HepG2 (cell line): Measurements from ENCODE around the gene ADRA1B. TPM values are rescaled to one million over a fixed set of nuclear protein-coding genes. Genes with fewer than 3 reads are reported as not detected.
A peak's percentile ranks its signal among the peaks of the same experiment; 100 is the strongest.

Experiments used
- AKAP8 ChIP-seq: sonication (generic); formaldehyde crosslinking; IDR thresholded peaks from 2 replicates; pipeline ENCODE4 v1.5.1; 2020; ENCODE audit warnings: mild to moderate bottlenecking, missing genetic modification reagents
- CBX1 ChIP-seq: IDR thresholded peaks from one replicate; pipeline ENCODE4 v1.6.1; 2016; ENCODE audit warnings: antibody characterized with exemption, low read depth
- ELF1 ChIP-seq: sonication (generic); formaldehyde crosslinking; IDR thresholded peaks from 2 replicates; pipeline ENCODE4 v1.4.0; 2020; ENCODE audit warnings: missing genetic modification reagents
- JARID2 ChIP-seq: sonication (generic); formaldehyde crosslinking; IDR thresholded peaks from 2 replicates; pipeline ENCODE4 v1.8.1; 2023; ENCODE audit warnings: missing genetic modification reagents, inconsistent platforms; ENCODE audit not compliant: insufficient replicate concordance
- KLF12 ChIP-seq: sonication (generic); formaldehyde crosslinking; IDR thresholded peaks from 2 replicates; pipeline ENCODE4 v1.4.0; 2020; ENCODE audit warnings: missing genetic modification reagents, borderline replicate concordance
- KLF16 ChIP-seq, 2 experiments: sonication (generic) in 1 of 2; formaldehyde crosslinking in 1 of 2; IDR thresholded peaks; 2 replicates each; pipeline versions ENCODE4 v1.6.1 to v1.8.0; 2016 to 2023; ENCODE audit warnings: missing genetic modification reagents in 2 of 2, missing compliant biosample characterization in 1 of 2
- MEIS1 ChIP-seq: sonication (generic); formaldehyde crosslinking; IDR thresholded peaks from 2 replicates; pipeline ENCODE4 v1.9.0; 2021; ENCODE audit warnings: mild to moderate bottlenecking, missing genetic modification reagents, moderate library complexity, borderline replicate concordance
- SIN3A ChIP-seq: IDR thresholded peaks from 2 replicates; pipeline ENCODE4 v1.6.1; 2011; ENCODE audit warnings: low read depth, mild to moderate bottlenecking, control low read depth, low read length, borderline replicate concordance
- TBL1XR1 ChIP-seq: fragments of 150-350 bp; IDR thresholded peaks from 2 replicates; pipeline ENCODE4 v1.6.1; 2014; ENCODE audit warnings: borderline replicate concordance, low read length; ENCODE audit not compliant: partially characterized antibody
- YEATS2 ChIP-seq: sonication (generic); formaldehyde crosslinking; IDR thresholded peaks from 2 replicates; pipeline ENCODE4 v1.4.0; 2020; ENCODE audit warnings: missing genetic modification reagents, borderline replicate concordance
- ZFP36L2 ChIP-seq: sonication (generic); formaldehyde crosslinking; IDR thresholded peaks from 2 replicates; pipeline ENCODE4 v1.4.0; 2020; ENCODE audit warnings: missing genetic modification reagents
- ZNF124 ChIP-seq: sonication (generic); formaldehyde crosslinking; IDR thresholded peaks from 2 replicates; pipeline ENCODE4 v1.4.0; 2020; ENCODE audit warnings: missing genetic modification reagents
- ZNF558 ChIP-seq: sonication (generic); formaldehyde crosslinking; IDR thresholded peaks from 2 replicates; pipeline ENCODE4 v1.9.0; 2022; ENCODE audit warnings: mild to moderate bottlenecking, missing genetic modification reagents, borderline replicate concordance
- ZNF576 ChIP-seq: sonication (generic); formaldehyde crosslinking; IDR thresholded peaks from 2 replicates; pipeline ENCODE4 v1.4.0; 2020; ENCODE audit warnings: mild to moderate bottlenecking, missing genetic modification reagents
- ZSCAN29 ChIP-seq: sonication (generic); formaldehyde crosslinking; conservative IDR thresholded peaks from 2 replicates; pipeline ENCODE4 v1.4.0; 2020; ENCODE audit warnings: mild to moderate bottlenecking, missing genetic modification reagents
- polyA plus RNA-seq, 8 experiments: library from polyadenylated mRNA; depleted of rRNA in 3 of 8; stranded (reverse) in 7 of 8; unstranded in 1 of 8; fragments of >200 nt; fragmentation: Illumina TruSeq in 4 of 8; extraction: Trizol in 4 of 8; gene quantifications; 2 replicates each; pipeline versions ENCODE4 v1.2.1 to v1.2.3, GENCODE V29; 2011 to 2016; ENCODE audit warnings: low read depth in 4 of 8, missing spikeins in 1 of 8, mixed read lengths in 1 of 8; ENCODE audit not compliant: insufficient read depth in 1 of 8
- total RNA-seq, 5 experiments: library from RNA; depleted of rRNA; stranded (reverse); fragments of >200 nt; fragmentation: Illumina TruSeq; extraction: Trizol; gene quantifications; 2 replicates each; pipeline ENCODE4 v1.2.3, GENCODE V29; 2016; ENCODE audit warnings: low read depth in 1 of 5
- TF ChIP-seq, protein P1 (sequence below): sonication (generic); formaldehyde crosslinking; IDR thresholded peaks from 2 replicates; pipeline ENCODE4 v1.5.0; 2020; ENCODE audit warnings: mild to moderate bottlenecking, missing genetic modification reagents
- TF ChIP-seq, protein P2 (sequence below): sonication (generic); formaldehyde crosslinking; IDR thresholded peaks from 2 replicates; pipeline ENCODE4 v1.9.0; 2021; ENCODE audit warnings: missing genetic modification reagents, mild to moderate bottlenecking, borderline replicate concordance
- TF ChIP-seq, protein P3 (sequence below): IDR thresholded peaks from 2 replicates; pipeline ENCODE4 v1.6.1; 2016
- TF ChIP-seq, protein P4 (sequence below): sonication (generic); formaldehyde crosslinking; IDR thresholded peaks from 2 replicates; pipeline ENCODE4 v1.5.1; 2020; ENCODE audit warnings: missing genetic modification reagents, mild to moderate bottlenecking, borderline replicate concordance
- TF ChIP-seq, protein P5 (sequence below): sonication (generic); formaldehyde crosslinking; IDR thresholded peaks from 2 replicates; pipeline ENCODE4 v1.4.0; 2020; ENCODE audit warnings: missing genetic modification reagents

Gene ADRA1B
- total and polyA plus RNA-seq, 2 of the 13 experiments (the other 11 are each of a cell fraction or from before 2014, with no cell fraction given), result not detected

DNA sequence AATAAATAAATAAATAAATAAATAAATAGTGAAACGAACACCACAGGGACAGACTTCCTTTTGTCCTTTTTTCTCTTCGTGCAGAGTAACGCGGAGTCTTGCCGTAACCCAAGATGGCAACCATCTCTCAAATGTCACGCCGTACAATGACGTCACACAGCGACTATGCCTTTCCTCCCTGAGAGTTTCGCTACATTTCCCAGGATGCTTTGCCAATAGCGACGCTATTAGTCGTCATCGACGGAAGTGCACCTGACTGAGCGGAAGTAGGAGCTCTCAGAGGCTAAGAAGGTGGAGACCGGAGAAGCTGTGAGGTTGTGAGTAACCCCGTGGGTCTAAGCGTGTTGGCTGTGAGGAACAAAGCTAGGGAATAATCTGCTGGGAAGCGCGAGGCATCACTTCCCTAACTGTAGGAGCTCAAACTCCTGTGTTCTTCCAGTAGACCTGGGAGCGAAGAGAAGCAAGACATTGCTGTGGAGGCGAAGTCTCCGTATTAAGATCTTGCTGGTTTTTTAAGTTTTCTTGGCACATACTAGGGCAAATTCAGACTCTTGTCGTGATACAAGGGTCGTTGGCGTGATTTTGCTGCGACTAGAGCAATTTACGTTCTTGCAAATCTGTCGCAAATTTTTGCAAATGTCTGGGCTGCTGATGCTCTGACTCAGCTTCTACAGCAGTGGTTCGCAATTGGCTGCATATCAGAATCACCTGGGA lies 92.8 kb downstream of the ADRA1B start, which contains the start of gene TTC1 (continued):
- TF ChIP-seq, protein P1, sequence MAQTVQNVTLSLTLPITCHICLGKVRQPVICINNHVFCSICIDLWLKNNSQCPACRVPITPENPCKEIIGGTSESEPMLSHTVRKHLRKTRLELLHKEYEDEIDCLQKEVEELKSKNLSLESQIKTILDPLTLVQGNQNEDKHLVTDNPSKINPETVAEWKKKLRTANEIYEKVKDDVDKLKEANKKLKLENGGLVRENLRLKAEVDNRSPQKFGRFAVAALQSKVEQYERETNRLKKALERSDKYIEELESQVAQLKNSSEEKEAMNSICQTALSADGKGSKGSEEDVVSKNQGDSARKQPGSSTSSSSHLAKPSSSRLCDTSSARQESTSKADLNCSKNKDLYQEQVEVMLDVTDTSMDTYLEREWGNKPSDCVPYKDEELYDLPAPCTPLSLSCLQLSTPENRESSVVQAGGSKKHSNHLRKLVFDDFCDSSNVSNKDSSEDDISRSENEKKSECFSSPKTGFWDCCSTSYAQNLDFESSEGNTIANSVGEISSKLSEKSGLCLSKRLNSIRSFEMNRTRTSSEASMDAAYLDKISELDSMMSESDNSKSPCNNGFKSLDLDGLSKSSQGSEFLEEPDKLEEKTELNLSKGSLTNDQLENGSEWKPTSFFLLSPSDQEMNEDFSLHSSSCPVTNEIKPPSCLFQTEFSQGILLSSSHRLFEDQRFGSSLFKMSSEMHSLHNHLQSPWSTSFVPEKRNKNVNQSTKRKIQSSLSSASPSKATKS (CRISPR knock-in tag), result no peak
- TF ChIP-seq SIN3A (peak; percentile 80; the same call in 1 of the 2 replicates), CBX1 (peak; percentile 42), TBL1XR1 (peak; percentile 41), ZFP36L2 (no peak), ZSCAN29 (CRISPR knock-in tag) (no peak), ZNF576 (CRISPR knock-in tag) (no peak), ZNF558 (no peak), MEIS1 (peak; percentile 24; the same call in 1 of the 2 replicates), YEATS2 (CRISPR knock-in tag) (peak; percentile 97), AKAP8 (CRISPR knock-in tag) (0 out of 2 replicates have a peak, but pooled peaks have one; percentile 38), KLF16 (CRISPR knock-in tag; IDR thresholded peaks at IDR 0.05) (peak in 1 of 2 experiments; percentile 63; a peak in 2 of 4 replicates), JARID2 (CRISPR knock-in tag) (no peak), KLF12 (no peak), ELF1 (CRISPR knock-in tag) (peak; percentile 95), ZNF124 (CRISPR knock-in tag) (peak; percentile 30; the same call in 1 of the 2 replicates)
- TF ChIP-seq, protein P2, sequence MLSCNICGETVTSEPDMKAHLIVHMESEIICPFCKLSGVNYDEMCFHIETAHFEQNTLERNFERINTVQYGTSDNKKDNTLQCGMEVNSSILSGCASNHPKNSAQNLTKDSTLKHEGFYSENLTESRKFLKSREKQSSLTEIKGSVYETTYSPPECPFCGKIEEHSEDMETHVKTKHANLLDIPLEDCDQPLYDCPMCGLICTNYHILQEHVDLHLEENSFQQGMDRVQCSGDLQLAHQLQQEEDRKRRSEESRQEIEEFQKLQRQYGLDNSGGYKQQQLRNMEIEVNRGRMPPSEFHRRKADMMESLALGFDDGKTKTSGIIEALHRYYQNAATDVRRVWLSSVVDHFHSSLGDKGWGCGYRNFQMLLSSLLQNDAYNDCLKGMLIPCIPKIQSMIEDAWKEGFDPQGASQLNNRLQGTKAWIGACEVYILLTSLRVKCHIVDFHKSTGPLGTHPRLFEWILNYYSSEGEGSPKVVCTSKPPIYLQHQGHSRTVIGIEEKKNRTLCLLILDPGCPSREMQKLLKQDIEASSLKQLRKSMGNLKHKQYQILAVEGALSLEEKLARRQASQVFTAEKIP, result no peak
- TF ChIP-seq, protein P3, sequence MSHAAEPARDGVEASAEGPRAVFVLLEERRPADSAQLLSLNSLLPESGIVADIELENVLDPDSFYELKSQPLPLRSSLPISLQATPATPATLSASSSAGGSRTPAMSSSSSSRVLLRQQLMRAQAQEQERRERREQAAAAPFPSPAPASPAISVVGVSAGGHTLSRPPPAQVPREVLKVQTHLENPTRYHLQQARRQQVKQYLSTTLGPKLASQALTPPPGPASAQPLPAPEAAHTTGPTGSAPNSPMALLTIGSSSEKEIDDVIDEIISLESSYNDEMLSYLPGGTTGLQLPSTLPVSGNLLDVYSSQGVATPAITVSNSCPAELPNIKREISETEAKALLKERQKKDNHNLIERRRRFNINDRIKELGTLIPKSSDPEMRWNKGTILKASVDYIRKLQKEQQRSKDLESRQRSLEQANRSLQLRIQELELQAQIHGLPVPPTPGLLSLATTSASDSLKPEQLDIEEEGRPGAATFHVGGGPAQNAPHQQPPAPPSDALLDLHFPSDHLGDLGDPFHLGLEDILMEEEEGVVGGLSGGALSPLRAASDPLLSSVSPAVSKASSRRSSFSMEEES (CRISPR knock-in tag), result peak; percentile 93
- TF ChIP-seq, protein P4, sequence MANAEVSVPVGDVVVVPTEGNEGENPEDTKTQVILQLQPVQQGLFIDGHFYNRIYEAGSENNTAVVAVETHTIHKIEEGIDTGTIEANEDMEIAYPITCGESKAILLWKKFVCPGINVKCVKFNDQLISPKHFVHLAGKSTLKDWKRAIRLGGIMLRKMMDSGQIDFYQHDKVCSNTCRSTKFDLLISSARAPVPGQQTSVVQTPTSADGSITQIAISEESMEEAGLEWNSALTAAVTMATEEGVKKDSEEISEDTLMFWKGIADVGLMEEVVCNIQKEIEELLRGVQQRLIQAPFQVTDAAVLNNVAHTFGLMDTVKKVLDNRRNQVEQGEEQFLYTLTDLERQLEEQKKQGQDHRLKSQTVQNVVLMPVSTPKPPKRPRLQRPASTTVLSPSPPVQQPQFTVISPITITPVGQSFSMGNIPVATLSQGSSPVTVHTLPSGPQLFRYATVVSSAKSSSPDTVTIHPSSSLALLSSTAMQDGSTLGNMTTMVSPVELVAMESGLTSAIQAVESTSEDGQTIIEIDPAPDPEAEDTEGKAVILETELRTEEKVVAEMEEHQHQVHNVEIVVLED (CRISPR knock-in tag), result peak; percentile 78
- TF ChIP-seq, protein P5, sequence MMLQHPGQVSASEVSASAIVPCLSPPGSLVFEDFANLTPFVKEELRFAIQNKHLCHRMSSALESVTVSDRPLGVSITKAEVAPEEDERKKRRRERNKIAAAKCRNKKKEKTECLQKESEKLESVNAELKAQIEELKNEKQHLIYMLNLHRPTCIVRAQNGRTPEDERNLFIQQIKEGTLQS (CRISPR knock-in tag), result peak; percentile 54; the same call in 1 of the 2 replicates
